GM23338 (cell line): ENCODE results near the gene FOXL1. TPM values are rescaled to one million over a fixed set of nuclear protein-coding genes. Genes with fewer than 3 reads are reported as not detected.

Experiments used
- ATAC-seq: fragments of 200-7000 bp; cut with Tn5 transposase; 3 replicates; pipeline ENCODE4 v1.9.1; 2020
- DNase-seq: peaks from one replicate; pipeline ENCODE4 v3.0.0-alpha.2; 2015; ENCODE audit warnings: low spot score
- H2AFZ ChIP-seq: fragments of 200-600 bp; sonication (generic); 2 replicates; pipeline ENCODE4 v1.8.0; 2016; ENCODE audit warnings: antibody characterized with exemption, mild to moderate bottlenecking, moderate library complexity
- H3F3A ChIP-seq: fragments of 200-600 bp; sonication (generic); replicated peaks from 2 replicates; pipeline ENCODE4 v1.8.0; 2017; ENCODE audit warnings: antibody characterized with exemption, mixed run types, low read depth
- H3K27ac ChIP-seq: fragments of 200-600 bp; sonication (generic); 2 replicates; pipeline ENCODE4 v1.6.1; 2016; ENCODE audit warnings: low read depth
- H3K27me3 ChIP-seq: fragments of 200-600 bp; sonication (generic); 2 replicates; pipeline ENCODE4 v1.8.0; 2016; ENCODE audit warnings: mild to moderate bottlenecking, mixed run types, moderate library complexity; ENCODE audit not compliant: insufficient read depth
- H3K36me3 ChIP-seq: fragments of 200-600 bp; sonication (generic); 2 replicates; pipeline ENCODE4 v1.8.0; 2016; ENCODE audit warnings: mild to moderate bottlenecking; ENCODE audit not compliant: insufficient read depth
- H3K4me1 ChIP-seq: fragments of 200-600 bp; sonication (generic); 2 replicates; pipeline ENCODE4 v1.8.0; 2016; ENCODE audit warnings: mild to moderate bottlenecking, moderate library complexity; ENCODE audit not compliant: insufficient read depth
- H3K4me2 ChIP-seq: fragments of 200-600 bp; sonication (generic); 2 replicates; pipeline ENCODE4 v1.7.1; 2017; ENCODE audit warnings: mixed run types
- H3K4me3 ChIP-seq: fragments of 200-600 bp; sonication (generic); 2 replicates; pipeline ENCODE4 v1.6.1; 2016; ENCODE audit warnings: mixed run types
- H3K79me2 ChIP-seq: fragments of 200-600 bp; sonication (generic); replicated peaks from 2 replicates; pipeline ENCODE4 v1.8.0; 2017; ENCODE audit warnings: mild to moderate bottlenecking; ENCODE audit not compliant: insufficient read depth
- H3K9me2 ChIP-seq: fragments of 200-600 bp; sonication (generic); 2 replicates; pipeline ENCODE4 v1.8.0; 2017; ENCODE audit not compliant: insufficient read depth
- H4K20me1 ChIP-seq: fragments of 200-600 bp; sonication (generic); replicated peaks from 2 replicates; pipeline ENCODE4 v1.8.0; 2017; ENCODE audit warnings: mild to moderate bottlenecking; ENCODE audit not compliant: insufficient read depth
- H3K27ac Mint-ChIP-seq: 2 replicates; pipeline ENCODE4 v1.8.0; 2020; ENCODE audit warnings: inconsistent platforms, mild to moderate bottlenecking, moderate library complexity, mixed read lengths
- H3K27me3 Mint-ChIP-seq: 3 replicates; pipeline ENCODE4 v1.8.0; 2022; ENCODE audit warnings: low read depth, mild to moderate bottlenecking, moderate library complexity, mixed read lengths, inconsistent platforms; ENCODE audit not compliant: insufficient read depth, poor library complexity
- H3K36me3 Mint-ChIP-seq: 3 replicates; pipeline ENCODE4 v1.8.0; 2021; ENCODE audit warnings: low read depth, mild to moderate bottlenecking, inconsistent platforms, moderate library complexity, mixed read lengths
- H3K4me1 Mint-ChIP-seq: 3 replicates; pipeline ENCODE4 v1.8.0; 2020; ENCODE audit warnings: mild to moderate bottlenecking, inconsistent platforms, mixed read lengths
- H3K4me3 Mint-ChIP-seq: 3 replicates; pipeline ENCODE4 v1.8.0; 2021; ENCODE audit warnings: moderate library complexity, mild to moderate bottlenecking, inconsistent platforms, mixed read lengths
- H3K9me3 Mint-ChIP-seq: 3 replicates; pipeline ENCODE4 v1.8.0; 2020; ENCODE audit warnings: moderate library complexity, mild to moderate bottlenecking, inconsistent platforms, mixed read lengths
- CREB1 ChIP-seq: fragments of 250-450 bp; sonication (Bioruptor Pico); IDR thresholded peaks from 2 replicates; pipeline ENCODE4 v1.5.0; 2020; ENCODE audit warnings: low read depth, mild to moderate bottlenecking, moderate library complexity
- EZH2 ChIP-seq: fragments of 200-600 bp; sonication (generic); IDR thresholded peaks from one replicate; pipeline ENCODE4 v1.8.0; 2017; ENCODE audit warnings: antibody characterized with exemption, mild to moderate bottlenecking, low read depth; ENCODE audit not compliant: unreplicated experiment
- EZH2phosphoT487 ChIP-seq: fragments of 200-600 bp; sonication (generic); IDR thresholded peaks from one replicate; pipeline ENCODE4 v1.8.1; 2018; ENCODE audit warnings: antibody characterized with exemption; ENCODE audit not compliant: unreplicated experiment
- JUNB ChIP-seq: IDR thresholded peaks from one replicate; pipeline ENCODE4 v1.6.1; 2016; ENCODE audit warnings: antibody characterized with exemption; ENCODE audit not compliant: unreplicated experiment
- NANOG ChIP-seq: IDR thresholded peaks from 2 replicates; pipeline ENCODE4 v1.6.1; 2016; ENCODE audit warnings: antibody characterized with exemption, borderline replicate concordance
- POLR2AphosphoS5 ChIP-seq: IDR thresholded peaks from 2 replicates; pipeline ENCODE4 v1.6.1; 2016; ENCODE audit warnings: antibody characterized with exemption, low read depth
- STAT1 ChIP-seq: IDR thresholded peaks from one replicate; pipeline ENCODE4 v1.6.1; 2016; ENCODE audit warnings: antibody characterized with exemption; ENCODE audit not compliant: unreplicated experiment
- ZNF114 ChIP-seq: fragments of 250-450 bp; sonication (Bioruptor Pico); IDR thresholded peaks from 2 replicates; pipeline ENCODE4 v1.5.0; 2020; ENCODE audit warnings: mild to moderate bottlenecking, moderate library complexity
- ZNF331 ChIP-seq: fragments of 250-450 bp; sonication (Bioruptor Pico); IDR thresholded peaks from 2 replicates; pipeline ENCODE4 v1.5.0; 2020; ENCODE audit warnings: low read depth, mild to moderate bottlenecking, moderate library complexity
- polyA plus RNA-seq: library from polyadenylated mRNA; unstranded; fragments of >200 nt; fragmentation: Nextera tagmentation; extraction: Ambion mirVana; gene quantifications from 2 replicates; pipeline ENCODE4 v1.2.1, GENCODE V29; 2016
- total RNA-seq: library from RNA; depleted of rRNA; stranded (reverse); fragments of >200 nt; shearing (Covaris generic); gene quantifications from 2 replicates; pipeline ENCODE4 v1.2.3, GENCODE V29; 2014
- TF ChIP-seq, protein P1 (sequence below), 2 experiments: fragments of 200-600 bp in 1 of 2; sonication (generic) in 1 of 2; conservative IDR thresholded peaks; 2 replicates each; pipeline versions ENCODE4 v1.5.1 to v1.6.1; 2016 to 2017; ENCODE audit warnings: antibody characterized with exemption in 2 of 2, low read depth in 2 of 2, mild to moderate bottlenecking in 2 of 2, moderate library complexity in 1 of 2
- TF ChIP-seq, protein P2 (sequence below): IDR thresholded peaks from 2 replicates; pipeline ENCODE4 v1.6.1; 2016; ENCODE audit warnings: antibody characterized with exemption
- TF ChIP-seq, protein P3 (sequence below): fragments of 250-450 bp; sonication (Bioruptor Pico); IDR thresholded peaks from 2 replicates; pipeline ENCODE4 v1.5.0; 2020; ENCODE audit warnings: mild to moderate bottlenecking, moderate library complexity
- TF ChIP-seq, protein P4 (sequence below): IDR thresholded peaks from one replicate; pipeline ENCODE4 v1.6.1; 2018; ENCODE audit warnings: antibody characterized with exemption; ENCODE audit not compliant: unreplicated experiment

Gene FOXL1
- total and polyA plus RNA-seq, 2 experiments from 2014 or later: 0.31 TPM; not detected in 1

DNA sequence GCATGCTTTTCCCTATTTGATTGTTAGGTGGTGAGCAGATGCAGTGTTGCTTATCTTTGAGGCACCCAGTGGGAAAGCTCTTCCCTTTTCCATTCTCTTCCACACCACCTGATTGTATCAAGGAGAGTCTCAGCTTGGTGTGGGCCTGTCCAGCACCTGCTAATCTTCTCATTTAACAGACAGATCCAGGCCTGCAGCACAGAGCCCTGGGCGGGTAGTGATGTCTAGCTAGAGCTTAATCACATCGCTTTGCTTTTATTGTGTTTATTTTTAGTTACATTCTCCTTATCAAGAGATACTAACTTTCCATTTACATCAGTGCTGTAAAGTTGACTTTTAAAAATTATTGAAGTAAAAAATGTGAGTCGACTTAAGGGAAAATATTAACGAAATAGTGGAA, 24.2 kb downstream of the FOXL1 start:
- H3K4me3 ChIP-seq: no peak overlapping the region
- H3K4me2 ChIP-seq: no peak overlapping the region
- no peaks in the 10 kb centered on the region for H3K4me1 ChIP-seq
- H3K4me1 Mint-ChIP-seq: no peaks in the 10 kb centered on the region; the same call in 2 of the 3 replicates
- H3K27ac Mint-ChIP-seq: no peak overlapping the region
- H3K27me3 ChIP-seq: no peaks in the 10 kb centered on the region
- no peak overlapping the region for H2AFZ ChIP-seq
- no peak overlapping the region for H3K27ac ChIP-seq
- no peaks in the 10 kb centered on the region for H3K36me3 ChIP-seq
- no peaks in the 10 kb centered on the region for H3K79me2 ChIP-seq
- no peaks in the 10 kb centered on the region for H4K20me1 ChIP-seq
- DNase-seq (no peak), ATAC-seq (no peak)
- peaks cover 4% of the 10 kb centered on the region for H3K27me3 Mint-ChIP-seq
- no peaks in the 10 kb centered on the region for H3K9me2 ChIP-seq
- no peaks in the 10 kb centered on the region for H3K36me3 Mint-ChIP-seq
- H3K9me3 Mint-ChIP-seq: peaks cover 2% of the 10 kb centered on the region; the same call in 1 of the 3 replicates
- TF ChIP-seq ZNF114 (CRISPR knock-in tag) (no peak), POLR2AphosphoS5 (no peak), JUNB (no peak), NANOG (no peak), ZNF331 (CRISPR knock-in tag) (no peak), EZH2phosphoT487 (no peak), CREB1 (CRISPR knock-in tag) (no peak), STAT1 (no peak), EZH2 (no peak)
- TF ChIP-seq, protein P1, sequence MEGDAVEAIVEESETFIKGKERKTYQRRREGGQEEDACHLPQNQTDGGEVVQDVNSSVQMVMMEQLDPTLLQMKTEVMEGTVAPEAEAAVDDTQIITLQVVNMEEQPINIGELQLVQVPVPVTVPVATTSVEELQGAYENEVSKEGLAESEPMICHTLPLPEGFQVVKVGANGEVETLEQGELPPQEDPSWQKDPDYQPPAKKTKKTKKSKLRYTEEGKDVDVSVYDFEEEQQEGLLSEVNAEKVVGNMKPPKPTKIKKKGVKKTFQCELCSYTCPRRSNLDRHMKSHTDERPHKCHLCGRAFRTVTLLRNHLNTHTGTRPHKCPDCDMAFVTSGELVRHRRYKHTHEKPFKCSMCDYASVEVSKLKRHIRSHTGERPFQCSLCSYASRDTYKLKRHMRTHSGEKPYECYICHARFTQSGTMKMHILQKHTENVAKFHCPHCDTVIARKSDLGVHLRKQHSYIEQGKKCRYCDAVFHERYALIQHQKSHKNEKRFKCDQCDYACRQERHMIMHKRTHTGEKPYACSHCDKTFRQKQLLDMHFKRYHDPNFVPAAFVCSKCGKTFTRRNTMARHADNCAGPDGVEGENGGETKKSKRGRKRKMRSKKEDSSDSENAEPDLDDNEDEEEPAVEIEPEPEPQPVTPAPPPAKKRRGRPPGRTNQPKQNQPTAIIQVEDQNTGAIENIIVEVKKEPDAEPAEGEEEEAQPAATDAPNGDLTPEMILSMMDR (conservative IDR thresholded peaks at IDR 0.05; ENCODE audit: low read depth in 2 of 2): no peak
- TF ChIP-seq, protein P2, sequence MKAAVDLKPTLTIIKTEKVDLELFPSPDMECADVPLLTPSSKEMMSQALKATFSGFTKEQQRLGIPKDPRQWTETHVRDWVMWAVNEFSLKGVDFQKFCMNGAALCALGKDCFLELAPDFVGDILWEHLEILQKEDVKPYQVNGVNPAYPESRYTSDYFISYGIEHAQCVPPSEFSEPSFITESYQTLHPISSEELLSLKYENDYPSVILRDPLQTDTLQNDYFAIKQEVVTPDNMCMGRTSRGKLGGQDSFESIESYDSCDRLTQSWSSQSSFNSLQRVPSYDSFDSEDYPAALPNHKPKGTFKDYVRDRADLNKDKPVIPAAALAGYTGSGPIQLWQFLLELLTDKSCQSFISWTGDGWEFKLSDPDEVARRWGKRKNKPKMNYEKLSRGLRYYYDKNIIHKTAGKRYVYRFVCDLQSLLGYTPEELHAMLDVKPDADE: no peak
- TF ChIP-seq, protein P3, sequence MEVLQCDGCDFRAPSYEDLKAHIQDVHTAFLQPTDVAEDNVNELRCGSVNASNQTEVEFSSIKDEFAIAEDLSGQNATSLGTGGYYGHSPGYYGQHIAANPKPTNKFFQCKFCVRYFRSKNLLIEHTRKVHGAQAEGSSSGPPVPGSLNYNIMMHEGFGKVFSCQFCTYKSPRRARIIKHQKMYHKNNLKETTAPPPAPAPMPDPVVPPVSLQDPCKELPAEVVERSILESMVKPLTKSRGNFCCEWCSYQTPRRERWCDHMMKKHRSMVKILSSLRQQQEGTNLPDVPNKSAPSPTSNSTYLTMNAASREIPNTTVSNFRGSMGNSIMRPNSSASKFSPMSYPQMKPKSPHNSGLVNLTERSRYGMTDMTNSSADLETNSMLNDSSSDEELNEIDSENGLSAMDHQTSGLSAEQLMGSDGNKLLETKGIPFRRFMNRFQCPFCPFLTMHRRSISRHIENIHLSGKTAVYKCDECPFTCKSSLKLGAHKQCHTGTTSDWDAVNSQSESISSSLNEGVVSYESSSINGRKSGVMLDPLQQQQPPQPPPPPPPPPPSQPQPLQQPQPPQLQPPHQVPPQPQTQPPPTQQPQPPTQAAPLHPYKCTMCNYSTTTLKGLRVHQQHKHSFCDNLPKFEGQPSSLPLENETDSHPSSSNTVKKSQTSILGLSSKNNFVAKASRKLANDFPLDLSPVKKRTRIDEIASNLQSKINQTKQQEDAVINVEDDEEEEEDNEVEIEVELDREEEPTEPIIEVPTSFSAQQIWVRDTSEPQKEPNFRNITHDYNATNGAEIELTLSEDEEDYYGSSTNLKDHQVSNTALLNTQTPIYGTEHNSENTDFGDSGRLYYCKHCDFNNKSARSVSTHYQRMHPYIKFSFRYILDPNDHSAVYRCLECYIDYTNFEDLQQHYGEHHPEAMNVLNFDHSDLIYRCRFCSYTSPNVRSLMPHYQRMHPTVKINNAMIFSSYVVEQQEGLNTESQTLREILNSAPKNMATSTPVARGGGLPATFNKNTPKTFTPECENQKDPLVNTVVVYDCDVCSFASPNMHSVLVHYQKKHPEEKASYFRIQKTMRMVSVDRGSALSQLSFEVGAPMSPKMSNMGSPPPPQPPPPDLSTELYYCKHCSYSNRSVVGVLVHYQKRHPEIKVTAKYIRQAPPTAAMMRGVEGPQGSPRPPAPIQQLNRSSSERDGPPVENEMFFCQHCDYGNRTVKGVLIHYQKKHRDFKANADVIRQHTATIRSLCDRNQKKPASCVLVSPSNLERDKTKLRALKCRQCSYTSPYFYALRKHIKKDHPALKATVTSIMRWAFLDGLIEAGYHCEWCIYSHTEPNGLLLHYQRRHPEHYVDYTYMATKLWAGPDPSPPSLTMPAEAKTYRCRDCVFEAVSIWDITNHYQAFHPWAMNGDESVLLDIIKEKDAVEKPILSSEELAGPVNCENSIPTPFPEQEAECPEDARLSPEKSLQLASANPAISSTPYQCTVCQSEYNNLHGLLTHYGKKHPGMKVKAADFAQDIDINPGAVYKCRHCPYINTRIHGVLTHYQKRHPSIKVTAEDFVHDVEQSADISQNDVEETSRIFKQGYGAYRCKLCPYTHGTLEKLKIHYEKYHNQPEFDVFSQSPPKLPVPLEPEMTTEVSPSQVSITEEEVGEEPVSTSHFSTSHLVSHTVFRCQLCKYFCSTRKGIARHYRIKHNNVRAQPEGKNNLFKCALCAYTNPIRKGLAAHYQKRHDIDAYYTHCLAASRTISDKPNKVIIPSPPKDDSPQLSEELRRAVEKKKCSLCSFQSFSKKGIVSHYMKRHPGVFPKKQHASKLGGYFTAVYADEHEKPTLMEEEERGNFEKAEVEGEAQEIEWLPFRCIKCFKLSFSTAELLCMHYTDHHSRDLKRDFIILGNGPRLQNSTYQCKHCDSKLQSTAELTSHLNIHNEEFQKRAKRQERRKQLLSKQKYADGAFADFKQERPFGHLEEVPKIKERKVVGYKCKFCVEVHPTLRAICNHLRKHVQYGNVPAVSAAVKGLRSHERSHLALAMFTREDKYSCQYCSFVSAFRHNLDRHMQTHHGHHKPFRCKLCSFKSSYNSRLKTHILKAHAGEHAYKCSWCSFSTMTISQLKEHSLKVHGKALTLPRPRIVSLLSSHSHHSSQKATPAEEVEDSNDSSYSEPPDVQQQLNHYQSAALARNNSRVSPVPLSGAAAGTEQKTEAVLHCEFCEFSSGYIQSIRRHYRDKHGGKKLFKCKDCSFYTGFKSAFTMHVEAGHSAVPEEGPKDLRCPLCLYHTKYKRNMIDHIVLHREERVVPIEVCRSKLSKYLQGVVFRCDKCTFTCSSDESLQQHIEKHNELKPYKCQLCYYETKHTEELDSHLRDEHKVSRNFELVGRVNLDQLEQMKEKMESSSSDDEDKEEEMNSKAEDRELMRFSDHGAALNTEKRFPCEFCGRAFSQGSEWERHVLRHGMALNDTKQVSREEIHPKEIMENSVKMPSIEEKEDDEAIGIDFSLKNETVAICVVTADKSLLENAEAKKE: no peak
- TF ChIP-seq, protein P4, sequence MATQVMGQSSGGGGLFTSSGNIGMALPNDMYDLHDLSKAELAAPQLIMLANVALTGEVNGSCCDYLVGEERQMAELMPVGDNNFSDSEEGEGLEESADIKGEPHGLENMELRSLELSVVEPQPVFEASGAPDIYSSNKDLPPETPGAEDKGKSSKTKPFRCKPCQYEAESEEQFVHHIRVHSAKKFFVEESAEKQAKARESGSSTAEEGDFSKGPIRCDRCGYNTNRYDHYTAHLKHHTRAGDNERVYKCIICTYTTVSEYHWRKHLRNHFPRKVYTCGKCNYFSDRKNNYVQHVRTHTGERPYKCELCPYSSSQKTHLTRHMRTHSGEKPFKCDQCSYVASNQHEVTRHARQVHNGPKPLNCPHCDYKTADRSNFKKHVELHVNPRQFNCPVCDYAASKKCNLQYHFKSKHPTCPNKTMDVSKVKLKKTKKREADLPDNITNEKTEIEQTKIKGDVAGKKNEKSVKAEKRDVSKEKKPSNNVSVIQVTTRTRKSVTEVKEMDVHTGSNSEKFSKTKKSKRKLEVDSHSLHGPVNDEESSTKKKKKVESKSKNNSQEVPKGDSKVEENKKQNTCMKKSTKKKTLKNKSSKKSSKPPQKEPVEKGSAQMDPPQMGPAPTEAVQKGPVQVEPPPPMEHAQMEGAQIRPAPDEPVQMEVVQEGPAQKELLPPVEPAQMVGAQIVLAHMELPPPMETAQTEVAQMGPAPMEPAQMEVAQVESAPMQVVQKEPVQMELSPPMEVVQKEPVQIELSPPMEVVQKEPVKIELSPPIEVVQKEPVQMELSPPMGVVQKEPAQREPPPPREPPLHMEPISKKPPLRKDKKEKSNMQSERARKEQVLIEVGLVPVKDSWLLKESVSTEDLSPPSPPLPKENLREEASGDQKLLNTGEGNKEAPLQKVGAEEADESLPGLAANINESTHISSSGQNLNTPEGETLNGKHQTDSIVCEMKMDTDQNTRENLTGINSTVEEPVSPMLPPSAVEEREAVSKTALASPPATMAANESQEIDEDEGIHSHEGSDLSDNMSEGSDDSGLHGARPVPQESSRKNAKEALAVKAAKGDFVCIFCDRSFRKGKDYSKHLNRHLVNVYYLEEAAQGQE: no peak
- no peaks in the 10 kb centered on the region for H3F3A ChIP-seq
- H3K4me3 Mint-ChIP-seq: no peak overlapping the region
